Activated T-cell treated with anti-CD3 and anti-CD28 coated beads, Interleukin-2, amount 50 U/mL, for 4 hours (primary cell): ENCODE measurements around the gene ATG101. TPM values are rescaled to one million over a fixed set of nuclear protein-coding genes. Genes with fewer than 3 reads are reported as not detected.
A peak's percentile ranks its signal among the peaks of the same experiment; 100 is the strongest.

Experiments
- ATAC-seq, 2 donors: fragments of 200-7000 bp; cut with Tn5 transposase; one replicate each; pipeline ENCODE4 v1.10.0; 2021
- DNase-seq: peaks from one replicate; pipeline ENCODE4 v3.0.0-alpha.2; 2020
- H3K27me3 Mint-ChIP-seq: one replicate; pipeline ENCODE4 v1.8.0; 2021; ENCODE audit warnings: low read depth, mixed read lengths
- H3K36me3 Mint-ChIP-seq: one replicate; pipeline ENCODE4 v1.8.0; 2022; ENCODE audit warnings: mixed read lengths; ENCODE audit not compliant: insufficient read depth
- H3K4me1 Mint-ChIP-seq: one replicate; pipeline ENCODE4 v1.8.0; 2021; ENCODE audit warnings: low read depth, mixed read lengths
- H3K4me3 Mint-ChIP-seq: one replicate; pipeline ENCODE4 v1.8.0; 2021; ENCODE audit warnings: mild to moderate bottlenecking, moderate library complexity, mixed read lengths
- H3K9me3 Mint-ChIP-seq: one replicate; pipeline ENCODE4 v1.8.0; 2021; ENCODE audit warnings: mixed read lengths
- total RNA-seq, 3 donors: library from RNA; stranded (reverse); gene quantifications; one replicate each; pipeline ENCODE4 v1.2.1, GENCODE V29; 2021

Gene ATG101
- total RNA-seq, 3 donors from 2014 or later: 59.6 to 69.7 (median 62.0) TPM

DNA sequence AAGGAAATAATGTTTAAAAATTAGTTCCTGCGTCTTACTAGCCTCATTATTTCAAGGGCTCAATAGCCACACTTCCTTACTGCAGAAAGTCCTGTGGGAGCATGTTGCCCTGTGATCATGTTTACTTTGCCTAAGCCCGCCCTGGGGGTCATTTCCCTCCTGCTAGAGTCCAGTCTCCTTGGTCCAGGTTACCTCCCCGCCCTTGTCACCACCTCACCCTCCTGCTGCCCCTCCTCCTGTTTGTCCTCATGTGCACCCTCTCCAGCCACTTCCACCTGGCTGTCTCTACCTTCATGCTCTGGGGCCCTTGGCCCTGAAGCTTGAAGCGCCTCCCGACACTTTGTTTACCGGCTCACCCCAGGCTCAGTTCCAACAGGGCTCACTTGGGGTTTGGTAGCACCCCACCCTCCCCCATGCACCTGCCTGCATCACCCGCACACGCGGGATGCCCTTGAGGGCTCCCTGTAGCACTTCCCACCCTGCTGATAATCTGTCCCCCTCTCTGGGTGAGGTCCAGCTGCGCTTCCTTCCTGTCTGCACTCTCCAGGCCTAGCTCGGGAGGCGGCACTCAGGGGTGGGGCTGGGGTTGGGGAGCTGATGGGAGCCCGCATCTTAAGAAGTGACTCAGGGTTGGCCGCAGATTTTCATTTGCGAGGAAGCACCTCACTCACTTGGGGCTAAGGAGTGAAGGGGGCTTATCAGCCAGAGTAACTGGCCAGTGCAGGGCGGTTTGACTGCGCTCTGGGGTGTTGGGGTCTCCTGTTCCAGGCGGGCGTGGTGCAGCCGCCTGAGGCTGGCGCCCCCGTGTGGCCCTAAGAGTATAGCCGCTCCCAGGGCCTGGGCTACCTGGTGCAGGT, 49.8 kb downstream of the ATG101 start:
- DNase-seq: no peak
- ATAC-seq: peak; percentile 55 to 68
- Mint-ChIP-seq H3K27me3 (peaks cover 26% of the 10 kb centered on the region), H3K36me3 (no peaks in the 10 kb centered on the region), H3K4me3 (no peak overlapping the region), H3K9me3 (no peaks in the 10 kb centered on the region), H3K4me1 (peaks cover 15% of the 10 kb centered on the region)

DNA sequence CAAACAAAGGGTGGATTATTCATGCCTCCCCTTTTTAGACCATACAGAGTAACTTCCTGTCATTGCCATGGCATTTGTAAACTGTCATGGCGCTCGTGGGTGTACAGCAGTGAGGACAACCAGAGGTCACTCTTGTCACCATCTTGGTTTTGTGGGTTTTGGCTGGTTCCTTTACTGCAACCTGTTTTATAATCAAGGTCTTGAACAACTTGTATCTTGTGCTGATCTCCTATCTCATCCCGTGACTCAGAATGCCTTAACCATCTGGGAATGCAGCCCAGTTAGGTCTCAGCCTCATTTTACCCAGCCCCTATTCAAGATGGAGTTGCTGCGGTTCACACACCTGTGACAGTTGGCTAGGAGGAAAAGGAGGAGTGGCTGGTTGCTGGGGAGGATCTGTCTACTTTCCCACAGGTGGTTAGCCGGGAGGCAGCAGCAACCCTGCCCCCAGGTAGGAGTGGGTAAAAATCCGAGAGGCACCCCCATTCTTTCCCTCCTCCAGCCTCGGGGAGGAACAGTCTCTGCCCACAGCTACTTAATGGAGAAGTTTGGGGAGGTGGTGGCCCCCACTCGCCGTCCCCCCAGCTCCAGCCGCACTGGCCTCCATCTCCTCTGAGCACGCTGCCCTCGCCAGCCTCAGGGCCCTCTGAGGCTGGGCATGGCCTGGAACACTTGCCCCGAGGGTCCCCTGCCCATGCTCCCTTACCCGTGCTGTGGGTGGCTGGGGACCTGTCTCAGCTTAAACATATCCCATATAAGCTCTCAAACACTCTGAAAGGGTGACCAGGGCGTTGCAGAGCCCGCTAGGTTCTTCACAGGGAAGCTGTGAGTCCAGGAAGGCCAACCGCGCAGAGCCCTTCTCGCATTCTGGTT, 51.4 kb downstream of the ATG101 start:
- peaks cover 13% of the 10 kb centered on the region for H3K4me1 Mint-ChIP-seq
- H3K4me3 Mint-ChIP-seq: no peak overlapping the region
- H3K36me3 Mint-ChIP-seq: no peaks in the 10 kb centered on the region
- peaks cover 37% of the 10 kb centered on the region for H3K27me3 Mint-ChIP-seq
- no peaks in the 10 kb centered on the region for H3K9me3 Mint-ChIP-seq
- ATAC-seq (no peak), DNase-seq (no peak)

DNA sequence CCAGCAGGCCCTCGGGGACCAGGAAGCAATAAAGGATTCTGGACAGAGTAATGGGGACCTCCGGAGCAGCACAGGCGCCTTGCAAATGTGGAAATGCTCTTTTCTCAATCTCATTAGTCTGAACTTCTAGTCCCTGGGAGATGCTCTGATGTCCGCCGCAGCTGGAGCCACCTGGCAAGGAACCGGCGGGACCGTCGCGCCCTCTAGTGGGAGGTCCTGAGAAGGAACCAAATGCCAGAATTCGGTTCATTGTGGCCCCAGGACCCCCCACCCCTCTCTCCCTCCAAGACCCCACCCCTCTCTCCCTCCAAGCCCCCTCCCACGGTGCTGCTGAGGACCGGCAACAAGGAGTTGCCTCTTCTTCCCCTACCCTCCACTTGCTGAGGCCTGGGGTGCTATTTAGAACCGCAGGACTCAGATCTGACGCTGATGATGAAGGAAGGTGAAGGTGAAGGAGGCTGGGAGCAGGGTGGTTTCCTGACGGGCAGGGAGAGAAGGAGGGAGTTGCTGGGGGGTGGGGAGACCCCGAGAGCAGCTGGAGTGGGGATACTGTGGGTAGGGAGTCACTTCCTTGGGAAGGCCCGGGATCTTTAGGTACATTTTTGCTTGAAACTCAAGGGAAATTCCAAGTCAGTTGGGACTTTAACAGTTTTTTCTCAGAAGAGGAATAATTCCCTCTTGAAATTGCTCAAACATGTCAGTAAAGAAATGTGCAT, 52.2 kb downstream of the ATG101 start:
- Mint-ChIP-seq H3K4me3 (no peak overlapping the region), H3K27me3 (peaks cover 44% of the 10 kb centered on the region), H3K4me1 (peaks cover 6% of the 10 kb centered on the region), H3K36me3 (no peaks in the 10 kb centered on the region), H3K9me3 (no peaks in the 10 kb centered on the region)
- ATAC-seq (peak in 1 of 2 donors; percentile 29), DNase-seq (peak; percentile 62)

DNA sequence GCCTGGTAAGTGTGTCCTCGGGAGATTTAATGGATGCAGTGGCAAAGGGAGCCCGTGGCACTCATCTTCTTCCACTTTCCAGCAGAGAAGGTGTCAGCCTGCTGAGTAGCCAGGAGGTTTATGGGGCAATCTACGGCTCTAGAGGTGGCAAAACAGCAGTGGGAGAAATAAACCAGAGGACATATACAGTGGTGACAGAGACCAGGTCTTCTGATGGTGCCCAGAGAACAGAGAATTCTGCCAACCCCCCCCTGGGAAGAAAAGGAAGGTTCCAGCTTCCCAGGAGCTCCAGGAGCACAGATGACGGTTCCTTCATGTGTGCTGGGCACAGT, 52.7 kb downstream of the ATG101 start:
- ATAC-seq (no peak), DNase-seq (no peak)
- H3K9me3 Mint-ChIP-seq: no peaks in the 10 kb centered on the region
- peaks cover 49% of the 10 kb centered on the region for H3K27me3 Mint-ChIP-seq
- peaks cover 5% of the 10 kb centered on the region for H3K4me1 Mint-ChIP-seq
- no peak overlapping the region for H3K4me3 Mint-ChIP-seq
- no peaks in the 10 kb centered on the region for H3K36me3 Mint-ChIP-seq

DNA sequence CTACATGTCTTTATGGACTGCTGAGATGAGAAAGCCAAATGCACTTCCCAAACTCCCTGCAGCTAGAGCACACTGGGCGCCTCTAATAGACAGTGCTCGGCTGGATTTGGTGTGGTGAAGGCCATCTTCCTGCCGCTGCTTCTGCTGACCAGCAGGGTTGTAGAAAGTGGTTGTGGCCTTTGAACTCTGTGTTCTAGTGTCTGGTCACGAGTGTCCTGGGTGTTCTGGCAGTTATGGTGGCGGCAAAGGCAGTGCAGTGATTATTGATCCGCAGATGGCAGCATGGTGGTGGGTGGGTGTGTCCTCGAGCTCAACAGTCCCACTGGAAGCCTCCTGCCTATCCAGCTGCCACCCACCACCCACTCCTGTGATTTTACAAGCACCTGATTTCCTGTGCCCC, 53.1 kb downstream of the ATG101 start:
- Mint-ChIP-seq H3K4me1 (peaks cover 5% of the 10 kb centered on the region), H3K9me3 (no peaks in the 10 kb centered on the region), H3K36me3 (no peaks in the 10 kb centered on the region), H3K4me3 (no peak overlapping the region), H3K27me3 (peaks cover 51% of the 10 kb centered on the region)
- no peak for ATAC-seq
- no peak for DNase-seq

DNA sequence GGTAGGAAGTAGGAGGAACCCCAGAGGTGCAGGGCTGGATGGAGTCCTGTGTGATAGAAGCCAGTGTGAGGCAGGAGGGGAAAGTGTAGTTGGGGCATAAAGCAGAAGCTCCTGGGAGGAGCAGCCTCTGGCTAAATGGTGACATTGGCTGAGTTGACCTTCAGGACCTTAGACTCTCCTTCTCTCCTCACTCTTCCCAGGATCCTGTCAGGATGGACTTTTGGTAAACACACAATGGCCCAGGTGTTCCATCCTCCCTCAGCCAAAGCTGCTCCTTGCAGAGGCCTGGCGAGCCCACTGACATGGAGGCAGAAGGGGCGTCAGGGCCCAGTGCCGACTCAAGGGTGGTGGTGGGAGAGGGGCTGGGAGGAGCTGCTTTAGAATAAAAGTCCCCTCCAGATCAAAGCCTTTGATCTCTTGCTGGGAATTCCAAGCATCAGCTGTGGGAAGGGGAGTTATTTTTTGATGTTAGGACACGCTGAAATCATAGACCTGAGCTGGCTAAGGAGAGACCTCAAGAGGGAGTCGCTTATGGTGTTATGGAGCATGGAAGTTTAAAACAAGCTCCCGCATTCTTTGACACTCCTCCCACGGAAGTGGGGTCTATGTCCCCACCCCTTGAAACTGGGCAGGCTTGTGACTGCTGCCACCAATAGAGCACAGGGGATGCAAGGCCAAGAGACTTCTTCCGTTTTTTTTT, 53.9 kb downstream of the ATG101 start:
- Mint-ChIP-seq H3K27me3 (peaks cover 52% of the 10 kb centered on the region), H3K9me3 (no peaks in the 10 kb centered on the region), H3K4me1 (peaks cover 4% of the 10 kb centered on the region), H3K36me3 (no peaks in the 10 kb centered on the region), H3K4me3 (no peak overlapping the region)
- DNase-seq (no peak), ATAC-seq (no peak)

DNA sequence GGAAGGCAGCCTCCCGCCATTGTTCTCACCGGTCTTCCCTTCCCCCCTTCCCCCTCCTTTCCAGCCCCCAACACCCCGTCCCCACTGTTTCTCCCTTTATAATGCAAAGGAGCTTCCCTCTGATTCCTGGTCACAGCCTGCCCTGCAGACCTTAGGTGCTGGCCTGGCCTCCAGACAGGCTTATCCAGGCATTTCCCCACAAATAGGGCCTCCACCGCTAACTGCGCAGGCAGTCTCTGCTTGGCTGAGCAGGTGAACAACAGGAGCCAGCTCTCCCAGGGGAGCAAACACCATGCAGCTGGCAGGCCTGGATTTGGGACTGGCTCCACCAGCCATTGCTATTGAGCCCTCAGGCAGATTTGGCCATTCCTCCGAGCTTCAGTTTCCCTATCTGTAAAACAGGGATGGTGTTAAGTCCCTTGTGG, 55.7 kb downstream of the ATG101 start:
- H3K27me3 Mint-ChIP-seq: peaks cover 48% of the 10 kb centered on the region
- DNase-seq (no peak), ATAC-seq (no peak)
- no peaks in the 10 kb centered on the region for H3K4me1 Mint-ChIP-seq
- no peaks in the 10 kb centered on the region for H3K9me3 Mint-ChIP-seq
- no peaks in the 10 kb centered on the region for H3K36me3 Mint-ChIP-seq
- H3K4me3 Mint-ChIP-seq: no peak overlapping the region

DNA sequence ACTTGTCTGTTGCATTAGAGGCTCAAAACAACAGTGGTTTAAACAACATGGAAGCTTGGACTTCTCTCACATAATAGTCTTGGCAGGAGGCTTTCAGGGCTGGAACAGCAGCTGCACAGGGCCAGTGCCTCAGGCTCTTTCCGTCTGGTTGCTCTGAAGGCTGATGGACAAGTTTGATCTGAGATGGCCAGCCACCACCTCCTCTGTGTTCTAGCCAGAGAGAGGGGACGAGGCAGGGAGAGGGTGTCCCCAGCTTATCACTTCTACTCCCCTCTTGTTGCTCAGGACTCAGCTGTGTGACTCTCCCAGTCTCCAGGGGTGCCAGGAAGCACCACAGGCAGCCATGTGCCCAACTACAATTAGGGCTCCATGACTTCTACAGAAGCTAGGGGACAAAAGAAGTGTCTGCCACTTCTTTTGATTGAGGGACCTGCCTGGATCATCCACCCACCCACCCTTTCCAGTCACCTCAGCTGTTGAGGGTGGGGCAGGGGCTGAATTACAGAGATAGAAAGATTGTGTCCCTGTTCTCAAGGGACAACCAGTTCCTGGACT, 56.3 kb downstream of the ATG101 start:
- Mint-ChIP-seq H3K4me3 (no peak overlapping the region), H3K27me3 (peaks cover 46% of the 10 kb centered on the region), H3K36me3 (no peaks in the 10 kb centered on the region), H3K9me3 (no peaks in the 10 kb centered on the region), H3K4me1 (no peaks in the 10 kb centered on the region)
- no peak for DNase-seq
- no peak for ATAC-seq

Other genes with a start within 250 kb of the ATG101 start
- under 1 TPM; 0.54 to 0.69 (median 0.58) TPM for gene FIGNL2, start 221.3 kb upstream of the ATG101 start, total RNA-seq
- gene ANKRD33, start 181.9 kb upstream of the ATG101 start, total RNA-seq: not detected
- gene ACVRL1, start 162.5 kb upstream of the ATG101 start, total RNA-seq: under 1 TPM in 2 of 3 donors, not detected in 1; 0.08 to 0.29 TPM
- 10 to 100 TPM in 2 of 3 donors, 1 to 10 TPM in 1; 9.8 to 13.3 (median 11.6) TPM for gene ACVR1B, start 118.3 kb upstream of the ATG101 start, total RNA-seq
- 10 to 100 TPM; 13.5 to 16.5 (median 15.3) TPM for gene TAMALIN, start 63.0 kb upstream of the ATG101 start, total RNA-seq
- 10 to 100 TPM; 26.0 to 34.5 (median 31.3) TPM for gene NR4A1, start 18.5 kb upstream of the ATG101 start, total RNA-seq
- gene SMIM41, start 9.7 kb downstream of the ATG101 start, total RNA-seq: not detected
- gene KRT80, start 122.0 kb downstream of the ATG101 start, total RNA-seq: under 1 TPM in 2 of 3 donors, not detected in 1; 0.05 to 0.08 TPM
- gene KRT7, start 163.3 kb downstream of the ATG101 start, total RNA-seq: 1 to 10 TPM; 1.2 to 2.1 (median 1.5) TPM
- gene KRT86, start 204.7 kb downstream of the ATG101 start, total RNA-seq: not detected
- gene KRT81, start 221.6 kb downstream of the ATG101 start, total RNA-seq: under 1 TPM; 0.19 to 0.25 (median 0.24) TPM